D721Med (cell line): ENCODE results near the gene LRRN4CL.
"Not testable (repeated sequence)": the region's sequence is repeated elsewhere in the genome, so short reads cannot be mapped to it uniquely, and the experiment has no call there.

Experiments used
- DNase-seq: peaks from one replicate; pipeline ENCODE4 v3.0.0; 2011; ENCODE audit warnings: low spot score; ENCODE audit not compliant: insufficient read length
- FAIRE-seq: peaks from 2 replicates; lab custom pipeline; 2011; peaks lifted over from hg19 to GRCh38; lab: Jason Lieb, UNC
- TF ChIP-seq, protein P1 (sequence below): IDR thresholded peaks from 2 replicates; pipeline ENCODE4 v1.5.1; 2012; ENCODE audit warnings: mild to moderate bottlenecking, control low read depth; ENCODE audit not compliant: insufficient read depth; ENCODE audit errors: missing control alignments

LRRN4CL gene

GRCh38 chr11:62705413-62705812, 16.1 kb upstream of the LRRN4CL start:
- no peak for FAIRE-seq
- TF ChIP-seq, protein P1, sequence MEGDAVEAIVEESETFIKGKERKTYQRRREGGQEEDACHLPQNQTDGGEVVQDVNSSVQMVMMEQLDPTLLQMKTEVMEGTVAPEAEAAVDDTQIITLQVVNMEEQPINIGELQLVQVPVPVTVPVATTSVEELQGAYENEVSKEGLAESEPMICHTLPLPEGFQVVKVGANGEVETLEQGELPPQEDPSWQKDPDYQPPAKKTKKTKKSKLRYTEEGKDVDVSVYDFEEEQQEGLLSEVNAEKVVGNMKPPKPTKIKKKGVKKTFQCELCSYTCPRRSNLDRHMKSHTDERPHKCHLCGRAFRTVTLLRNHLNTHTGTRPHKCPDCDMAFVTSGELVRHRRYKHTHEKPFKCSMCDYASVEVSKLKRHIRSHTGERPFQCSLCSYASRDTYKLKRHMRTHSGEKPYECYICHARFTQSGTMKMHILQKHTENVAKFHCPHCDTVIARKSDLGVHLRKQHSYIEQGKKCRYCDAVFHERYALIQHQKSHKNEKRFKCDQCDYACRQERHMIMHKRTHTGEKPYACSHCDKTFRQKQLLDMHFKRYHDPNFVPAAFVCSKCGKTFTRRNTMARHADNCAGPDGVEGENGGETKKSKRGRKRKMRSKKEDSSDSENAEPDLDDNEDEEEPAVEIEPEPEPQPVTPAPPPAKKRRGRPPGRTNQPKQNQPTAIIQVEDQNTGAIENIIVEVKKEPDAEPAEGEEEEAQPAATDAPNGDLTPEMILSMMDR = no peak
- no peak for DNase-seq

- FAIRE-seq, DNase-seq: not testable (repeated sequence)
Observed at GRCh38 chr11:62703921-62704320, 14.6 kb upstream of the LRRN4CL start.

- TF ChIP-seq, protein P1 = no peak
- no peak for FAIRE-seq
- DNase-seq = no peak
Observed at GRCh38 chr11:62702246-62702645, 12.9 kb upstream of the LRRN4CL start.

DNA sequence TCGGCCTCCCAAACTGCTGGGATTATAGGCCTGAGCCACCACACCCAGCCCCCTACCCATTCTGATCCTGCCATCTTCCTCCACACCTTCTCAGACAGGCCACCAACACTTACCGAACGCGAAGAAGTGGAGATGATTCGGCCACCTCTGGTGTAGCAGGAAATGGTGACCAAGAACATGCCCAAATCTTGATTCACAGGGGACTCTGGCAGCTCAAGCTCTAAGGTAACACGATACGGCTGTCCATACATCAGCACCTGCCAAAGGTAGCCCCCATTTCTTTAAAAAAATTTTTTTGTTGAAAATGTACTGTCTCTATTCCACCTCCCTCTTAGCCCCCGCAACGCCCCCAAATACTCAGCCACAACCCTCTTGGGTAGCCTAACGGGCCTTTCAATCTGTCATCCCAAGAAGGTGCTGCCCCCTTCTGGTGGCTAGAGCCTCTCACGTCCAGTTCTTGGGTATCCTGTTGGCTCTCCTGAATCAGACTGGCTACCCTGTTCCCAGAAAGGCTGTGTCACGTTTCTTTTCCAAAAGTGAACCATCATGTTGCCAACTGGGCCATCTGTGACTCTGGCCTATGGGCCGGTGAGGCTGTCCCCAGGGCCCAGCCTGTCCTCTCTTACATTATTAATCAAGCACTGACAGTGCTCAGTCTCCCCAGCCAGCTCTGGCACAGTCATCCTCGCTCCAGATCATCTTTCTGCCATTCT, 5.3 kb upstream of the LRRN4CL start:
- TF ChIP-seq, protein P1 = peak; percentile 73
- no peak for FAIRE-seq
- DNase-seq = peak; percentile 72

GRCh38 chr11:62693624-62694023, 4.3 kb upstream of the LRRN4CL start:
- FAIRE-seq, DNase-seq: not testable (repeated sequence)

DNA sequence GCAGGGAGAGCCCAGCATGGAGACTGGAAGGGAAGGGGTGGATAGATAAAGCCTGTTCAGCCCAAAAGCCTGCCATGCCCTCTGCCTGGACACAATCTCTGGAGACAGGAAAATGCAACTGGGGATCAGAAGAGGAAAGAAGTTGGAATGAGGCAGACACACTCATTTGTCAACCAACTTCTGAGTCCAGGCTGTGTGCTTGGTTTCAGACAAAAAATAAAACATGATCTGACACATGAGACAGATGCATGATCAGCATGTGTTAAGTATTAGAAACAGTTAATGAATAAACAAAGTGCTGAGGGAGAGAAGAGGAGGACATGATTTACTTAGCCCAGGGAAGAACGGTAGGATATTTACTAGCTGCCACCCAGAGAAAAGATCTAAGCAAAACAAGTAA, 839 bp downstream of the LRRN4CL start:
- TF ChIP-seq, protein P1 = no peak
- DNase-seq (no peak), FAIRE-seq (no peak)

DNA sequence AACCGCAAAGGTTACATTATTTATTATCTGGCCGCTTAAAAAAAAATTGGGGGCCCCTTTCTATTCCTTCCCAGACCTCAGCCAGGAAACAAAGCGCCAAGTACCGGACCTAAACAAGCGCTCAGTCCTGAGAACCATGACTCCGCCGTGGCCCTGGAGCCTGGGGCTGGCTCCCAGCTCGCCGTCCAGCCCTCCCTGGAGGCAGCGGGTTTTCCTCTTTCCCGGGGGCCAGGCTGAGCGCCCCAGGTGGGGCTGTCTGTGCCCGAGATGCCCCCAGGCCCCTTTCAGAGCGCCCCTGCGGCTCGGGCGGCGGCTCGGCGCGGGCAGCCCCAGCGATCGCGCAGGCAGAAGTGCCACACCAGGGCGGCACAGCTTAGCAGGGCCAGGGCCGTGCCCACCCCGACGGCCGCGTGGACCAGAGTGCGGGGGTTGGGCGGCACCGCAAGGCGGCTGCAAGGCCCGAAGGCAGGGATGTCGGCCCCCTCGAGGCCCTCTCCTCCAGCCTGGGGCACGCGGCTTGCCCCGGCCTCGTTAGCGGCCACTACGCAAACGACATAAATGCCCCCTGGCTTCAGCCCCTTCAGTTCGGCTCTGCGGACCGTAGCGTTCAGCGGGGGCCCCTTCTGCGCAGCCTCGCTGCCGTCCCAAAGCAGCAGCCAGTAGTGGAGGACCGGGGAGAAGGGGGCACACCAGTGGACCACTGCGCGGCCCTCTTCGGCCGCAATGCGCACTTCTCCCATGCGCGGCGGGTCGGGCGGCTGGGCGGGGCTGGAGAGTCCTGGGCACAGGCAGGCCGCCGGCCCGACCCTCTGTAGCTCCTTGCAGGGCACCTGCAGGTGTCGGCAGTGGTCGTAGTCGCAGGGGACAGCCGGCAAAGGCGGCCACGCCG, 1.6 kb downstream of the LRRN4CL start:
- TF ChIP-seq, protein P1 = no peak
- FAIRE-seq (no peak), DNase-seq (no peak)

GRCh38 chr11:62682518-62682917, 6.8 kb downstream of the LRRN4CL start:
- TF ChIP-seq, protein P1 = no peak
- DNase-seq (no peak), FAIRE-seq (no peak)
